ENCODE measurements around the gene DNAJA2. TPM values are rescaled to one million over a fixed set of nuclear protein-coding genes. Genes with fewer than 3 reads are reported as not detected.

Gene DNAJA2
- polyA plus RNA-seq, 1 donor from 2014 or later: 99.5 TPM

- H3K79me2 ChIP-seq (replicated peaks; ENCODE audit: insufficient read depth, low read length): peaks cover 30% of the 10 kb centered on the region
- no peaks in the 10 kb centered on the region for H3K27me3 ChIP-seq (ENCODE audit: insufficient read depth, low read depth, low read length)
- peak overlapping the region; percentile 87 for H2AFZ ChIP-seq (ENCODE audit: low read depth, low read length)
- peak overlapping the region; percentile 97 for H3K27ac ChIP-seq (ENCODE audit: low read length)
- H3K9ac ChIP-seq (ENCODE audit: low read length): peak overlapping the region; percentile 93
- H3K9me3 ChIP-seq (ENCODE audit: low read length): no peaks in the 10 kb centered on the region
- peak overlapping the region; percentile 42 for H3K4me2 ChIP-seq (ENCODE audit: low read length)
- no peaks in the 10 kb centered on the region for H4K20me1 ChIP-seq (ENCODE audit: insufficient read depth)
- H3K4me3 ChIP-seq (ENCODE audit: low read length): peak overlapping the region; percentile 92
- H3K36me3 ChIP-seq (ENCODE audit: insufficient read depth, low read length): peaks cover 4% of the 10 kb centered on the region
- H3F3A ChIP-seq (ENCODE audit: insufficient read depth, low read length, poor library complexity, severe bottlenecking): no peaks in the 10 kb centered on the region
- no peaks in the 10 kb centered on the region for H3K9me2 ChIP-seq (ENCODE audit: insufficient read depth, low read length)
- TF ChIP-seq EP300 (conservative IDR thresholded peaks at IDR 0.05; ENCODE audit: poor library complexity, severe bottlenecking) (no peak), EZH2 (IDR thresholded peaks at IDR 0.05; ENCODE audit: borderline replicate concordance, insufficient read depth, low read length, poor library complexity, severe bottlenecking) (no peak), CTCF (IDR thresholded peaks at IDR 0.05; ENCODE audit: poor library complexity, severe bottlenecking) (no peak), MXI1 (conservative IDR thresholded peaks at IDR 0.05; ENCODE audit: poor library complexity, severe bottlenecking) (no peak), TAF1 (IDR thresholded peaks at IDR 0.05; ENCODE audit: low read depth) (no peak), RAD21 (conservative IDR thresholded peaks at IDR 0.05) (no peak), POLR2AphosphoS5 (IDR thresholded peaks at IDR 0.05) (no peak), SMC3 (conservative IDR thresholded peaks at IDR 0.05; ENCODE audit: poor library complexity) (no peak), REST (IDR thresholded peaks at IDR 0.05; ENCODE audit: borderline replicate concordance) (no peak)
These were observed 878 bp upstream of the DNAJA2 start for GRCh38 chr16:46974352-46974751.

GRCh38 chr16:46973996-46974324, 486 bp upstream of the DNAJA2 start:
- peaks cover 34% of the 10 kb centered on the region for H3K79me2 ChIP-seq (replicated peaks; ENCODE audit: insufficient read depth, low read length)
- peaks cover 4% of the 10 kb centered on the region for H3K36me3 ChIP-seq (ENCODE audit: insufficient read depth, low read length)
- H3K9me3 ChIP-seq (ENCODE audit: low read length): no peaks in the 10 kb centered on the region

More at GRCh38 chr16:46973996-46974324, 486 bp upstream of the DNAJA2 start:
- no peaks in the 10 kb centered on the region for H3K9me2 ChIP-seq (ENCODE audit: insufficient read depth, low read length)
- H4K20me1 ChIP-seq (ENCODE audit: insufficient read depth): no peaks in the 10 kb centered on the region
- H3K27ac ChIP-seq (ENCODE audit: low read length): peak overlapping the region; percentile 97
- H3K4me3 ChIP-seq (ENCODE audit: low read length): peak overlapping the region; percentile 92
- no peak for TF ChIP-seq RAD21 (conservative IDR thresholded peaks at IDR 0.05)
- TF ChIP-seq SMC3 (conservative IDR thresholded peaks at IDR 0.05; ENCODE audit: poor library complexity): no peak
- no peak for TF ChIP-seq POLR2AphosphoS5 (IDR thresholded peaks at IDR 0.05)
- no peak for TF ChIP-seq REST (IDR thresholded peaks at IDR 0.05; ENCODE audit: borderline replicate concordance)
- no peak for TF ChIP-seq MXI1 (conservative IDR thresholded peaks at IDR 0.05; ENCODE audit: poor library complexity, severe bottlenecking)
- TF ChIP-seq CTCF (IDR thresholded peaks at IDR 0.05; ENCODE audit: poor library complexity, severe bottlenecking): no peak
- no peak for TF ChIP-seq TAF1 (IDR thresholded peaks at IDR 0.05; ENCODE audit: low read depth)
- TF ChIP-seq EZH2 (IDR thresholded peaks at IDR 0.05; ENCODE audit: borderline replicate concordance, insufficient read depth, low read length, poor library complexity, severe bottlenecking): no peak
- no peak for TF ChIP-seq EP300 (conservative IDR thresholded peaks at IDR 0.05; ENCODE audit: poor library complexity, severe bottlenecking)
- H3K27me3 ChIP-seq (ENCODE audit: insufficient read depth, low read depth, low read length): no peaks in the 10 kb centered on the region
- no peaks in the 10 kb centered on the region for H3F3A ChIP-seq (ENCODE audit: insufficient read depth, low read length, poor library complexity, severe bottlenecking)
- peak overlapping the region; percentile 93 for H3K9ac ChIP-seq (ENCODE audit: low read length)
- H3K4me2 ChIP-seq (ENCODE audit: low read length): peak overlapping the region; percentile 42
- H2AFZ ChIP-seq (ENCODE audit: low read depth, low read length): peak overlapping the region; percentile 87
